H9 (cell line): ENCODE results near the gene POU2F3. TPM values are rescaled to one million over a fixed set of nuclear protein-coding genes. Genes with fewer than 3 reads are reported as not detected.

Source experiments
- DNase-seq: peaks from one replicate; pipeline ENCODE4 v3.0.0-alpha.2; 2017
- H2AFZ ChIP-seq: one replicate; pipeline ENCODE4 v1.6.1; 2013; ENCODE audit warnings: mild to moderate bottlenecking, low read length, control low read depth, moderate library complexity
- H2AK5ac ChIP-seq: 2 replicates; pipeline ENCODE4 v1.6.1; 2013; ENCODE audit warnings: low read length, control low read depth, mixed read lengths; ENCODE audit not compliant: insufficient read length
- H2BK120ac ChIP-seq: one replicate; pipeline ENCODE4 v1.6.1; 2013; ENCODE audit warnings: low read depth, mild to moderate bottlenecking, low read length, control low read depth, inconsistent platforms; ENCODE audit not compliant: poor library complexity, severe bottlenecking
- H2BK12ac ChIP-seq: 2 replicates; pipeline ENCODE4 v1.6.1; 2013; ENCODE audit warnings: low read length, control low read depth, mixed read lengths, low read depth; ENCODE audit not compliant: insufficient read length
- H2BK15ac ChIP-seq: 2 replicates; pipeline ENCODE4 v1.6.1; 2013; ENCODE audit warnings: low read depth, low read length, control low read depth
- H2BK20ac ChIP-seq: one replicate; pipeline ENCODE4 v1.6.1; 2013; ENCODE audit warnings: low read depth, mild to moderate bottlenecking, low read length, control low read depth, inconsistent platforms; ENCODE audit not compliant: poor library complexity, severe bottlenecking
- H2BK5ac ChIP-seq: 2 replicates; pipeline ENCODE4 v1.6.1; 2013; ENCODE audit warnings: low read length, control low read depth, mixed read lengths; ENCODE audit not compliant: insufficient read length
- H3K14ac ChIP-seq: 2 replicates; pipeline ENCODE4 v1.6.1; 2013; ENCODE audit warnings: low read length, control low read depth; ENCODE audit not compliant: insufficient read depth
- H3K18ac ChIP-seq: 2 replicates; pipeline ENCODE4 v1.6.1; 2013; ENCODE audit warnings: low read depth, mild to moderate bottlenecking, mixed read lengths, low read length, control low read depth; ENCODE audit not compliant: insufficient read length
- H3K23ac ChIP-seq: 2 replicates; pipeline ENCODE4 v1.6.1; 2013; ENCODE audit warnings: low read length, control low read depth, mixed read lengths, low read depth; ENCODE audit not compliant: insufficient read length
- H3K23me2 ChIP-seq: 2 replicates; pipeline ENCODE4 v1.6.1; 2013; ENCODE audit warnings: low read depth, mild to moderate bottlenecking, mixed read lengths, low read length, control low read depth; ENCODE audit not compliant: insufficient read length, poor library complexity, severe bottlenecking
- H3K27ac ChIP-seq: 2 replicates; pipeline ENCODE4 v1.5.1; 2013; ENCODE audit warnings: low read length, control low read depth, mixed read lengths, low read depth; ENCODE audit not compliant: insufficient read length
- H3K27me3 ChIP-seq: 2 replicates; pipeline ENCODE4 v1.6.1; 2013; ENCODE audit warnings: low read length, control low read depth, inconsistent platforms; ENCODE audit not compliant: insufficient read depth
- H3K4ac ChIP-seq: 2 replicates; pipeline ENCODE4 v1.6.1; 2013; ENCODE audit warnings: low read depth, mild to moderate bottlenecking, control low read depth, inconsistent platforms, low read length, moderate library complexity
- H3K4me1 ChIP-seq: 2 replicates; pipeline ENCODE4 v1.6.1; 2013; ENCODE audit warnings: low read length, control low read depth, inconsistent platforms; ENCODE audit not compliant: insufficient read depth
- H3K4me2 ChIP-seq: 2 replicates; pipeline ENCODE4 v1.6.1; 2013; ENCODE audit warnings: low read length, control low read depth, mixed read lengths; ENCODE audit not compliant: insufficient read length, insufficient read depth
- H3K56ac ChIP-seq: 2 replicates; pipeline ENCODE4 v1.6.1; 2013; ENCODE audit warnings: low read depth, mild to moderate bottlenecking, mixed read lengths, low read length, control low read depth; ENCODE audit not compliant: insufficient read length
- H3K79me1 ChIP-seq: 2 replicates; pipeline ENCODE4 v1.6.1; 2013; ENCODE audit warnings: low read depth, mild to moderate bottlenecking, moderate library complexity, low read length, control low read depth, inconsistent platforms; ENCODE audit not compliant: insufficient read depth, poor library complexity, severe bottlenecking
- H3K79me2 ChIP-seq: 2 replicates; pipeline ENCODE4 v1.6.1; 2013; ENCODE audit warnings: low read length, control low read depth, inconsistent platforms; ENCODE audit not compliant: insufficient read depth
- H3K9ac ChIP-seq: 2 replicates; pipeline ENCODE4 v1.6.1; 2013; ENCODE audit warnings: low read length, control low read depth, mixed read lengths; ENCODE audit not compliant: insufficient read length; ENCODE audit errors: extremely low read depth
- H3K9me3 ChIP-seq: one replicate; pipeline ENCODE4 v1.6.1; 2013; ENCODE audit warnings: low read depth, low read length, inconsistent platforms; ENCODE audit not compliant: control insufficient read depth
- H3T11ph ChIP-seq: one replicate; pipeline ENCODE4 v1.6.1; 2013; ENCODE audit warnings: mild to moderate bottlenecking, low read length, control low read depth, inconsistent platforms
- H4K20me1 ChIP-seq: one replicate; pipeline ENCODE4 v1.6.1; 2013; ENCODE audit not compliant: control insufficient read depth, insufficient read length, insufficient read depth
- H4K5ac ChIP-seq: 2 replicates; pipeline ENCODE4 v1.6.1; 2013; ENCODE audit warnings: low read depth, mild to moderate bottlenecking, mixed read lengths, low read length, control low read depth; ENCODE audit not compliant: insufficient read length
- H4K8ac ChIP-seq: replicated peaks from 2 replicates; pipeline ENCODE4 v1.6.1; 2013; ENCODE audit warnings: low read length, control low read depth, mixed read lengths, low read depth; ENCODE audit not compliant: insufficient read length
- H4K91ac ChIP-seq: 2 replicates; pipeline ENCODE4 v1.6.1; 2013; ENCODE audit warnings: low read depth, mild to moderate bottlenecking, moderate library complexity, mixed read lengths, low read length, control low read depth; ENCODE audit not compliant: insufficient read length
- H3K27ac Mint-ChIP-seq, 3 experiments: 2 replicates in 2 of 3; 3 replicates in 1 of 3; pipeline ENCODE4 v1.8.0; 2020 to 2021; ENCODE audit warnings: mixed read lengths in 3 of 3, mild to moderate bottlenecking in 1 of 3, moderate library complexity in 1 of 3
- H3K27me3 Mint-ChIP-seq: 2 replicates; pipeline ENCODE4 v1.8.0; 2021; ENCODE audit warnings: low read depth, mild to moderate bottlenecking, moderate library complexity, mixed read lengths
- H3K36me3 Mint-ChIP-seq, 3 experiments: 2 replicates in 2 of 3; 3 replicates in 1 of 3; pipeline ENCODE4 v1.8.0; 2020 to 2021; ENCODE audit warnings: low read depth in 3 of 3, mixed read lengths in 3 of 3; ENCODE audit not compliant: insufficient read depth in 1 of 3
- H3K4me1 Mint-ChIP-seq, 2 experiments: 2 replicates each; pipeline ENCODE4 v1.8.0; 2020; ENCODE audit warnings: mixed read lengths in 2 of 2
- H3K4me3 Mint-ChIP-seq, 2 experiments: 2 replicates in 1 of 2; 3 replicates in 1 of 2; pipeline ENCODE4 v1.8.0; 2020 to 2021; ENCODE audit warnings: mild to moderate bottlenecking in 2 of 2, mixed read lengths in 2 of 2, moderate library complexity in 1 of 2
- H3K9me3 Mint-ChIP-seq, 2 experiments: 2 replicates in 1 of 2; 3 replicates in 1 of 2; pipeline ENCODE4 v1.8.0; 2020; ENCODE audit warnings: mild to moderate bottlenecking in 2 of 2, mixed read lengths in 2 of 2, moderate library complexity in 1 of 2
- WGBS: extraction: QIAGEN DNeasy Blood & Tissue Kit; methylation state at CpG from one replicate; pipeline ENCODE4 v1.1.7; 2013; ENCODE audit warnings: missing lambda C conversion rate, low lambda C conversion rate, mixed read lengths; ENCODE audit not compliant: insufficient read length; ENCODE audit errors: extremely low coverage; 5-methylcytosine and 5-hydroxymethylcytosine counted together
- total RNA-seq: library from RNA; stranded (reverse); gene quantifications from 2 replicates; pipeline ENCODE4 v1.2.1, GENCODE V29; 2021
- TF ChIP-seq, protein P1 (sequence below): fragments of 200-600 bp; sonication (generic); conservative IDR thresholded peaks from 3 replicates; pipeline ENCODE4 v1.8.0; 2021; ENCODE audit warnings: antibody characterized with exemption, mild to moderate bottlenecking

Gene POU2F3
- total RNA-seq, 1 experiment from 2014 or later = 1.1 TPM

DNA sequence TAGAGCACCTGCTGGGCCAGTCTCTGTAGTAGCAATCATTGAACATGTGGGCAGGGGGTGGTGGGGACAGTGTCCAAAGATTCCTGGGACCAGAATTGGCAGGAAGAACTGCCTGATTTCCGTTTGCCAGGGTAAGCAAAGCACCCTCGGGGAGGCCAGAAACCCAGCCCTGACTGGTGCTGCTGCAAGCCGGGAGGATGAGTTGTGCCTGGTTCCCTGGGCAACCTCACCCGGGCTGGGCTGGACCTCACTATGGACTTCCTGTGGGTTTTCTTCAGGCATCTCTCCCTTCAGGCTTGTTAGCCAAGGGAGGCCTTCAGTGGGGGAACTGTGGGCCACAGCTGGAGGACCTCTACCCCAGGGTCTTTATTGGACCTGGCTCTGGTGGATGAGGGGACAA lies 8.0 kb upstream of the POU2F3 start:
- H2BK15ac ChIP-seq = no peak overlapping the region
- H2AK5ac ChIP-seq = no peak overlapping the region
- no peak overlapping the region for H4K91ac ChIP-seq
- DNase-seq = no peak
- H4K20me1 ChIP-seq = no peaks in the 10 kb centered on the region
- no peak overlapping the region for H2BK20ac ChIP-seq
- H3T11ph ChIP-seq = no peak overlapping the region
- no peak overlapping the region for H4K5ac ChIP-seq
- no peaks in the 10 kb centered on the region for H3K79me2 ChIP-seq
- no peak overlapping the region for H3K4me2 ChIP-seq
- H3K4me1 Mint-ChIP-seq = peaks cover 13 to 29% of the 10 kb centered on the region in 2 experiments
- no peak overlapping the region for H2AFZ ChIP-seq
- H3K79me1 ChIP-seq = no peaks in the 10 kb centered on the region
- no peaks in the 10 kb centered on the region for H3K27me3 ChIP-seq
- no peaks in the 10 kb centered on the region for H3K4me1 ChIP-seq
- no peak overlapping the region for H4K8ac ChIP-seq
- no peak overlapping the region for H3K9ac ChIP-seq
- H3K27ac Mint-ChIP-seq = no peak overlapping the region
- no peak overlapping the region for H3K14ac ChIP-seq
- H3K27me3 Mint-ChIP-seq = peaks cover 65% of the 10 kb centered on the region
- no peak overlapping the region for H3K23ac ChIP-seq
- H3K9me3 ChIP-seq = no peaks in the 10 kb centered on the region
- no peak overlapping the region for H3K4ac ChIP-seq
- no peaks in the 10 kb centered on the region for H3K23me2 ChIP-seq
- no peaks in the 10 kb centered on the region; a peak in 1 of 5 replicates for H3K9me3 Mint-ChIP-seq
- no peak overlapping the region for H2BK5ac ChIP-seq
- no peak overlapping the region for H2BK12ac ChIP-seq
- no CpG with 5 or more reads among the region's 4 CpGs for WGBS
- no peak overlapping the region for H3K27ac ChIP-seq
- no peak overlapping the region for H2BK120ac ChIP-seq
- TF ChIP-seq, protein P1, sequence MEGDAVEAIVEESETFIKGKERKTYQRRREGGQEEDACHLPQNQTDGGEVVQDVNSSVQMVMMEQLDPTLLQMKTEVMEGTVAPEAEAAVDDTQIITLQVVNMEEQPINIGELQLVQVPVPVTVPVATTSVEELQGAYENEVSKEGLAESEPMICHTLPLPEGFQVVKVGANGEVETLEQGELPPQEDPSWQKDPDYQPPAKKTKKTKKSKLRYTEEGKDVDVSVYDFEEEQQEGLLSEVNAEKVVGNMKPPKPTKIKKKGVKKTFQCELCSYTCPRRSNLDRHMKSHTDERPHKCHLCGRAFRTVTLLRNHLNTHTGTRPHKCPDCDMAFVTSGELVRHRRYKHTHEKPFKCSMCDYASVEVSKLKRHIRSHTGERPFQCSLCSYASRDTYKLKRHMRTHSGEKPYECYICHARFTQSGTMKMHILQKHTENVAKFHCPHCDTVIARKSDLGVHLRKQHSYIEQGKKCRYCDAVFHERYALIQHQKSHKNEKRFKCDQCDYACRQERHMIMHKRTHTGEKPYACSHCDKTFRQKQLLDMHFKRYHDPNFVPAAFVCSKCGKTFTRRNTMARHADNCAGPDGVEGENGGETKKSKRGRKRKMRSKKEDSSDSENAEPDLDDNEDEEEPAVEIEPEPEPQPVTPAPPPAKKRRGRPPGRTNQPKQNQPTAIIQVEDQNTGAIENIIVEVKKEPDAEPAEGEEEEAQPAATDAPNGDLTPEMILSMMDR = no peak
- no peak overlapping the region for H3K56ac ChIP-seq
- no peak overlapping the region for H3K4me3 Mint-ChIP-seq
- H3K36me3 Mint-ChIP-seq = no peaks in the 10 kb centered on the region; a peak in 1 of 7 replicates
- no peak overlapping the region for H3K18ac ChIP-seq
